ENCODE data around the gene EGFR.

EGFR gene

GRCh38 chr7:55065079-55065478 is 46.3 kb downstream of the EGFR start:
- Histone ChIP-seq H3K9me2 (replicated peaks; ENCODE audit: low read depth, low read length) (no peaks in the 10 kb centered on the region), H3K4me3 (ENCODE audit: low read length, poor library complexity, severe bottlenecking) (no peak overlapping the region), H3F3A (ENCODE audit: low read depth) (no peaks in the 10 kb centered on the region), H3K9me3 (ENCODE audit: insufficient read depth, low read depth, low read length) (peaks cover 6% of the 10 kb centered on the region; the same call in 1 of the 2 replicates), H3K79me2 (ENCODE audit: insufficient read depth, low read length) (no peaks in the 10 kb centered on the region), H3K36me3 (ENCODE audit: insufficient read depth, low read length) (no peaks in the 10 kb centered on the region), H3K4me1 (ENCODE audit: insufficient read depth, low read length, poor library complexity, severe bottlenecking) (no peaks in the 10 kb centered on the region), H3K27me3 (ENCODE audit: insufficient read depth, low read length, poor library complexity, severe bottlenecking) (no peaks in the 10 kb centered on the region), H3K4me2 (ENCODE audit: low read depth, low read length, poor library complexity, severe bottlenecking) (no peak overlapping the region), H4K20me1 (ENCODE audit: insufficient read depth, low read length, poor library complexity, severe bottlenecking) (no peaks in the 10 kb centered on the region), H3K9ac (ENCODE audit: low read depth, low read length, poor library complexity, severe bottlenecking) (no peak overlapping the region), H2AFZ (ENCODE audit: low read length) (no peak overlapping the region)
- TF ChIP-seq EZH2phosphoT487 (IDR thresholded peaks at IDR 0.05; ENCODE audit: borderline replicate concordance): no peak
- TF ChIP-seq, protein P1, sequence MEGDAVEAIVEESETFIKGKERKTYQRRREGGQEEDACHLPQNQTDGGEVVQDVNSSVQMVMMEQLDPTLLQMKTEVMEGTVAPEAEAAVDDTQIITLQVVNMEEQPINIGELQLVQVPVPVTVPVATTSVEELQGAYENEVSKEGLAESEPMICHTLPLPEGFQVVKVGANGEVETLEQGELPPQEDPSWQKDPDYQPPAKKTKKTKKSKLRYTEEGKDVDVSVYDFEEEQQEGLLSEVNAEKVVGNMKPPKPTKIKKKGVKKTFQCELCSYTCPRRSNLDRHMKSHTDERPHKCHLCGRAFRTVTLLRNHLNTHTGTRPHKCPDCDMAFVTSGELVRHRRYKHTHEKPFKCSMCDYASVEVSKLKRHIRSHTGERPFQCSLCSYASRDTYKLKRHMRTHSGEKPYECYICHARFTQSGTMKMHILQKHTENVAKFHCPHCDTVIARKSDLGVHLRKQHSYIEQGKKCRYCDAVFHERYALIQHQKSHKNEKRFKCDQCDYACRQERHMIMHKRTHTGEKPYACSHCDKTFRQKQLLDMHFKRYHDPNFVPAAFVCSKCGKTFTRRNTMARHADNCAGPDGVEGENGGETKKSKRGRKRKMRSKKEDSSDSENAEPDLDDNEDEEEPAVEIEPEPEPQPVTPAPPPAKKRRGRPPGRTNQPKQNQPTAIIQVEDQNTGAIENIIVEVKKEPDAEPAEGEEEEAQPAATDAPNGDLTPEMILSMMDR (conservative IDR thresholded peaks at IDR 0.05; ENCODE audit: low read length): no peak

- Histone ChIP-seq H3K36me3 (ENCODE audit: insufficient read depth, low read length) (no peaks in the 10 kb centered on the region), H4K20me1 (ENCODE audit: insufficient read depth, low read length, poor library complexity, severe bottlenecking) (no peaks in the 10 kb centered on the region), H3K4me3 (ENCODE audit: low read length, poor library complexity, severe bottlenecking) (no peak overlapping the region), H3F3A (ENCODE audit: low read depth) (no peaks in the 10 kb centered on the region), H3K79me2 (ENCODE audit: insufficient read depth, low read length) (no peaks in the 10 kb centered on the region), H2AFZ (ENCODE audit: low read length) (no peak overlapping the region), H3K9me3 (ENCODE audit: insufficient read depth, low read depth, low read length) (peaks cover 3% of the 10 kb centered on the region; the same call in 1 of the 2 replicates), H3K9me2 (replicated peaks; ENCODE audit: low read depth, low read length) (no peaks in the 10 kb centered on the region), H3K9ac (ENCODE audit: low read depth, low read length, poor library complexity, severe bottlenecking) (no peak overlapping the region), H3K27me3 (ENCODE audit: insufficient read depth, low read length, poor library complexity, severe bottlenecking) (no peaks in the 10 kb centered on the region), H3K4me1 (ENCODE audit: insufficient read depth, low read length, poor library complexity, severe bottlenecking) (no peaks in the 10 kb centered on the region), H3K4me2 (ENCODE audit: low read depth, low read length, poor library complexity, severe bottlenecking) (no peak overlapping the region)
- no peak for TF ChIP-seq EZH2phosphoT487 (IDR thresholded peaks at IDR 0.05; ENCODE audit: borderline replicate concordance)
- TF ChIP-seq, protein P1 (conservative IDR thresholded peaks at IDR 0.05; ENCODE audit: low read length): no peak
These were observed 46.9 kb downstream of the EGFR start for GRCh38 chr7:55065511-55066229.

GRCh38 chr7:55066524-55066923 is 47.7 kb downstream of the EGFR start:
- Histone ChIP-seq H2AFZ (ENCODE audit: low read length) (no peak overlapping the region), H3K27me3 (ENCODE audit: insufficient read depth, low read length, poor library complexity, severe bottlenecking) (no peaks in the 10 kb centered on the region), H3K4me3 (ENCODE audit: low read length, poor library complexity, severe bottlenecking) (no peak overlapping the region), H3K79me2 (ENCODE audit: insufficient read depth, low read length) (no peaks in the 10 kb centered on the region), H3K9me2 (replicated peaks; ENCODE audit: low read depth, low read length) (no peaks in the 10 kb centered on the region), H3K4me2 (ENCODE audit: low read depth, low read length, poor library complexity, severe bottlenecking) (no peak overlapping the region), H3K9me3 (ENCODE audit: insufficient read depth, low read depth, low read length) (0 out of 2 replicates have a peak, but pooled peaks cover 3% of the 10 kb centered on the region), H3K4me1 (ENCODE audit: insufficient read depth, low read length, poor library complexity, severe bottlenecking) (no peaks in the 10 kb centered on the region), H3K36me3 (ENCODE audit: insufficient read depth, low read length) (no peaks in the 10 kb centered on the region), H3F3A (ENCODE audit: low read depth) (no peaks in the 10 kb centered on the region), H4K20me1 (ENCODE audit: insufficient read depth, low read length, poor library complexity, severe bottlenecking) (no peaks in the 10 kb centered on the region), H3K9ac (ENCODE audit: low read depth, low read length, poor library complexity, severe bottlenecking) (no peak overlapping the region)
- TF ChIP-seq, protein P1 (conservative IDR thresholded peaks at IDR 0.05; ENCODE audit: low read length): no peak
- no peak for TF ChIP-seq EZH2phosphoT487 (IDR thresholded peaks at IDR 0.05; ENCODE audit: borderline replicate concordance)

Measured in Loucy (cell line).